KMS-11 (cell line): ENCODE measurements around the gene SHCBP1L.

Experiments used
- H2AFZ ChIP-seq: fragments of 200-600 bp; sonication (generic); 2 replicates; pipeline ENCODE4 v1.6.1; 2016; ENCODE audit warnings: antibody characterized with exemption, mixed run types, low read depth
- H3K27ac ChIP-seq: fragments of 200-600 bp; sonication (generic); 2 replicates; pipeline ENCODE4 v1.6.1; 2016; ENCODE audit warnings: mild to moderate bottlenecking, mixed run types
- H3K27me3 ChIP-seq: fragments of 200-600 bp; sonication (generic); 2 replicates; pipeline ENCODE4 v1.6.1; 2017; ENCODE audit warnings: mild to moderate bottlenecking, low read depth, mixed run types, moderate library complexity; ENCODE audit not compliant: insufficient read depth
- H3K36me3 ChIP-seq: fragments of 200-600 bp; sonication (generic); 2 replicates; pipeline ENCODE4 v1.6.1; 2017; ENCODE audit warnings: mild to moderate bottlenecking, mixed run types; ENCODE audit not compliant: insufficient read depth
- H3K4me1 ChIP-seq: fragments of 200-600 bp; sonication (generic); 2 replicates; pipeline ENCODE4 v1.6.1; 2016; ENCODE audit warnings: mild to moderate bottlenecking, low read depth, mixed run types; ENCODE audit not compliant: poor library complexity, severe bottlenecking
- H3K4me2 ChIP-seq: fragments of 200-600 bp; sonication (generic); 2 replicates; pipeline ENCODE4 v1.7.0; 2016; ENCODE audit warnings: mild to moderate bottlenecking, mixed run types
- H3K4me3 ChIP-seq: fragments of 200-600 bp; sonication (generic); IDR thresholded peaks from 2 replicates; pipeline ENCODE4 v1.6.1; 2017; ENCODE audit warnings: low read depth, low read length, mixed read lengths; ENCODE audit not compliant: insufficient read depth
- H3K79me2 ChIP-seq: fragments of 200-600 bp; sonication (generic); 2 replicates; pipeline ENCODE4 v1.6.1; 2016; ENCODE audit warnings: low read depth, mixed run types; ENCODE audit not compliant: insufficient read depth
- H3K9ac ChIP-seq: fragments of 200-600 bp; sonication (generic); 2 replicates; pipeline ENCODE4 v1.6.1; 2016; ENCODE audit warnings: mild to moderate bottlenecking, mixed run types
- H4K20me1 ChIP-seq: fragments of 200-600 bp; sonication (generic); 2 replicates; pipeline ENCODE4 v1.6.1; 2016; ENCODE audit warnings: mild to moderate bottlenecking, mixed run types; ENCODE audit not compliant: insufficient read depth
- CTCF ChIP-seq: fragments of 200-600 bp; sonication (generic); conservative IDR thresholded peaks from 2 replicates; pipeline ENCODE4 v1.6.1; 2017; ENCODE audit warnings: low read depth, mild to moderate bottlenecking, antibody characterized with exemption, low read length, moderate library complexity, mixed read lengths

Gene SHCBP1L

GRCh38 chr1:182996816-182997215 lies 43.9 kb upstream of the SHCBP1L start:
- TF ChIP-seq CTCF: no peak
- no peaks in the 10 kb centered on the region for H3K79me2 ChIP-seq
- no peak overlapping the region for H3K27ac ChIP-seq
- H3K4me3 ChIP-seq: no peak overlapping the region
- no peaks in the 10 kb centered on the region for H4K20me1 ChIP-seq
- H3K4me2 ChIP-seq: no peak overlapping the region
- no peaks in the 10 kb centered on the region for H3K27me3 ChIP-seq
- no peak overlapping the region for H3K9ac ChIP-seq
- H3K4me1 ChIP-seq: no peaks in the 10 kb centered on the region
- no peaks in the 10 kb centered on the region for H3K36me3 ChIP-seq
- no peak overlapping the region for H2AFZ ChIP-seq

DNA sequence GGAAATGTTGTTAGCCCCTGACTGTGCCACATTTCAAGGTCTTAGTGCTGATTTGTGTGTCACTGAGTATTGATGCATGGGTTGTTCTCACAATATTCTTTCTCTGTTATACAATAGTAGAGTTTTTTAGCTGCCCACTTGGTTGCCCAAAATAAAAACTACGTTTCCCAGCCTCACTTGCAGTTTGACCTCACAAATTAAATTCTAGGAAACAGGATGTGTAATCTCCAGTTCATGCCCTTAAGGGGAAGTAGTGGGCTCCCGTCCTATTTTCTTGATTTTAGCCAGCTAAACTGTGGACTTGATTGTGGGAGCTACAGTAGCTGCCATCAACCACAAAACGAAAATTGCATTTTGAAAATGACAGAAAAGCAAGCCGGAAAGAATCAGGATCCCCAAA lies 42.9 kb upstream of the SHCBP1L start:
- Histone ChIP-seq H2AFZ (no peak overlapping the region), H3K9ac (no peak overlapping the region)

DNA sequence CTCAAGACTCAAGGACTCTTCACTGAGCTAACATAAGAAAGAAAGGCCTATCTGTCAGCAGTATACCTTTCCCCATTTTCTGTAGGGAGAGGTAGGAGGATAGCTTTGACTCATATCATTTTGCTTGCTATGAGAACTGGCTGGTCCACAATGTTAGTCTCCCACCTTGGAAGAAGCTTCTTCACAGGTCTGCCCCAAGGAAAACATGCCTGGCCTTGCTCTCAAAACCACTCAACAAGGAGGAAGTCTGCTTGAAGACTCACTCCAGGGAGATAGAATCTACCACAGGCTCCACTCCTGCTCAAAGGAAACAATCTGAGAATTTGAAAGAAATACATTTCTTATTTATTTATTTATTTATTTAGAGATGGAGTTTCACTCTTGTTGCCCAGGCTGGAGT lies 40.8 kb upstream of the SHCBP1L start:
- no peak overlapping the region for H2AFZ ChIP-seq
- no peaks in the 10 kb centered on the region for H4K20me1 ChIP-seq
- no peaks in the 10 kb centered on the region for H3K36me3 ChIP-seq
- H3K79me2 ChIP-seq: no peaks in the 10 kb centered on the region
- H3K4me2 ChIP-seq: no peak overlapping the region
- H3K27me3 ChIP-seq: no peaks in the 10 kb centered on the region
- H3K4me1 ChIP-seq: no peaks in the 10 kb centered on the region
- TF ChIP-seq CTCF: no peak
- no peak overlapping the region for H3K4me3 ChIP-seq
- H3K27ac ChIP-seq: no peak overlapping the region
- H3K9ac ChIP-seq: no peak overlapping the region

More for the DNA sequence above, 42.9 kb upstream of the SHCBP1L start:
- no peak for TF ChIP-seq CTCF
- Histone ChIP-seq H3K36me3 (no peaks in the 10 kb centered on the region), H3K27me3 (no peaks in the 10 kb centered on the region), H4K20me1 (no peaks in the 10 kb centered on the region), H3K4me1 (no peaks in the 10 kb centered on the region), H3K4me3 (no peak overlapping the region), H3K4me2 (no peak overlapping the region), H3K27ac (no peak overlapping the region), H3K79me2 (no peaks in the 10 kb centered on the region)

DNA sequence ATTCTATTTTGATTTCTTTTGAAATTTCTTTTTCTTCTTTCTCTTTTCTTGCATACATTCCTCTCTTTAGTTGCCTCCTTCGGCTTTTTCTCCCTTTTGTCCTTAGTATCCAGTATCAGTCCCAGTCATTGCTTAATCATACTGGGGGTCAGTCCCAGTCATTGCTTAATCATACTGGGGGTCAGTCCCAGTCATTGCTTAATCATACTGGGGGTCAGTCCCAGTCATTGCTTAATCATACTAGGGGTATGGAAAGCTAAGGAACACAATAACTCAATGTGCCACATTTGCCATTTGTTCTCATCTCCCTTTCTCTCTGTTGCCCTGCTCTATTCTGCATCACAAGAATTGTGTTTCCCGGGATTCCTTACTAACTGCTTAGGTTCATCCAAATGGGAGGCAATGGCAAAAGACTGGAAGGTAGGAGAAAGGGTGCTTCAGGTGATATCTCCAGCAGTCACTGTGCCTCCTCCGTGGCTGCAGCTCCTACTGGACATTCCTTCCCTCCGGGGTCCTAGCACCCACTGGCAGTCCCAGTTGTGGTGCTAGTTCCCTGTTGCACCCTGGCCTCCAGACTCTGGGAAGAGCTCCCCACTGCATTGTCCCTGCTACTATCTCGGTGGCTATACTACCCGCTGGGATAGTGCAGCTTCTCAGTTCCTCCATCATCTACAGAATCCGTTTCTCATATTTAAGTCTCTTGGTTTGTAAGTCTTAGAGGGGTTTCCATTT lies 37.6 kb upstream of the SHCBP1L start:
- Histone ChIP-seq H2AFZ (no peak overlapping the region), H3K27ac (no peak overlapping the region)

More for the DNA sequence above, 37.6 kb upstream of the SHCBP1L start:
- no peaks in the 10 kb centered on the region for H3K79me2 ChIP-seq
- H3K4me2 ChIP-seq: no peak overlapping the region
- H3K4me3 ChIP-seq: no peak overlapping the region
- H3K4me1 ChIP-seq: no peaks in the 10 kb centered on the region
- no peaks in the 10 kb centered on the region for H3K27me3 ChIP-seq
- no peak for TF ChIP-seq CTCF
- no peak overlapping the region for H3K9ac ChIP-seq
- no peaks in the 10 kb centered on the region for H4K20me1 ChIP-seq
- no peaks in the 10 kb centered on the region for H3K36me3 ChIP-seq
